ENCODE results near the gene RERE. TPM values are rescaled to one million over a fixed set of nuclear protein-coding genes. Genes with fewer than 3 reads are reported as not detected.

The RERE gene
- total RNA-seq, 2 donors from 2014 or later: 96.0 to 105 TPM

- H3K27me3 ChIP-seq: no peaks in the 10 kb centered on the region
- TF ChIP-seq CTCF (IDR thresholded peaks at IDR 0.05): no peak
- peaks cover 40% of the 10 kb centered on the region for H3K4me1 ChIP-seq
- intact Hi-C loops (cut with DNase I): no loop called here
- H3K9me3 ChIP-seq: no peaks in the 10 kb centered on the region
- no peak overlapping the region for H3K4me3 ChIP-seq
- H3K27ac ChIP-seq: peak overlapping the region; percentile 88
- DNase-seq: no peak
- no peaks in the 10 kb centered on the region for H3K36me3 ChIP-seq
- H3K9ac ChIP-seq (ENCODE audit: low read depth in 2 of 2, low read length in 2 of 2): peak overlapping the region in 1 of 2 donors; percentile 78
These were observed 407.8 kb downstream of the RERE start for GRCh38 chr1:8409606-8410005.

GRCh38 chr1:8409106-8409505, 408.3 kb downstream of the RERE start:
- peak; percentile 41 for TF ChIP-seq CTCF (IDR thresholded peaks at IDR 0.05)
- intact Hi-C loops (cut with DNase I): no loop called here
- no peaks in the 10 kb centered on the region for H3K9me3 ChIP-seq
- peak overlapping the region; percentile 88 for H3K27ac ChIP-seq
- H3K4me1 ChIP-seq: peaks cover 39% of the 10 kb centered on the region
- peak overlapping the region; percentile 33 to 78 for H3K9ac ChIP-seq (ENCODE audit: low read depth in 2 of 2, low read length in 2 of 2)
- DNase-seq: no peak
- no peak overlapping the region for H3K4me3 ChIP-seq
- no peaks in the 10 kb centered on the region for H3K27me3 ChIP-seq
- no peaks in the 10 kb centered on the region for H3K36me3 ChIP-seq

GRCh38 chr1:8408151-8408839, 409.1 kb downstream of the RERE start:
- no peak for TF ChIP-seq CTCF (IDR thresholded peaks at IDR 0.05)
- H3K27me3 ChIP-seq: no peaks in the 10 kb centered on the region
- H3K27ac ChIP-seq: peak overlapping the region; percentile 88
- peaks cover 36% of the 10 kb centered on the region for H3K4me1 ChIP-seq
- H3K4me3 ChIP-seq: no peak overlapping the region
- intact Hi-C loops (cut with DNase I): no loop called here
- H3K36me3 ChIP-seq: no peaks in the 10 kb centered on the region
- peak overlapping the region; percentile 33 to 78 for H3K9ac ChIP-seq (ENCODE audit: low read depth in 2 of 2, low read length in 2 of 2)
- DNase-seq: peak; percentile 89
- H3K9me3 ChIP-seq: no peaks in the 10 kb centered on the region

- Histone ChIP-seq H3K9me3 (no peaks in the 10 kb centered on the region), H3K4me3 (no peak overlapping the region), H3K27me3 (no peaks in the 10 kb centered on the region), H3K27ac (peak overlapping the region; percentile 88), H3K4me1 (peaks cover 31% of the 10 kb centered on the region), H3K9ac (ENCODE audit: low read depth in 2 of 2, low read length in 2 of 2) (peak overlapping the region; percentile 5 to 78), H3K36me3 (no peaks in the 10 kb centered on the region)
- DNase-seq: no peak
- intact Hi-C loops (cut with DNase I): no loop called here
- no peak for TF ChIP-seq CTCF (IDR thresholded peaks at IDR 0.05)
These were observed 409.8 kb downstream of the RERE start for GRCh38 chr1:8407652-8408051.

GRCh38 chr1:8406960-8407359, 410.5 kb downstream of the RERE start:
- H3K9me3 ChIP-seq: no peaks in the 10 kb centered on the region
- intact Hi-C loops (cut with DNase I): no loop called here
- peak overlapping the region; percentile 88 for H3K27ac ChIP-seq
- peaks cover 28% of the 10 kb centered on the region for H3K4me1 ChIP-seq
- no peak for TF ChIP-seq CTCF (IDR thresholded peaks at IDR 0.05)
- no peak for DNase-seq
- H3K27me3 ChIP-seq: no peaks in the 10 kb centered on the region
- peak overlapping the region in 1 of 2 donors; percentile 51 for H3K9ac ChIP-seq (ENCODE audit: low read depth in 2 of 2, low read length in 2 of 2)
- no peaks in the 10 kb centered on the region for H3K36me3 ChIP-seq
- no peak overlapping the region for H3K4me3 ChIP-seq
